DMS79 treated with DMSO at 0.1 percent for 48 hours (cell line): ENCODE measurements around the gene WDR62.

Source experiments
- DNase-seq: peaks from one replicate; lab custom pipeline; 2025; lab: John Stamatoyannopoulos, UW

WDR62 gene

DNA sequence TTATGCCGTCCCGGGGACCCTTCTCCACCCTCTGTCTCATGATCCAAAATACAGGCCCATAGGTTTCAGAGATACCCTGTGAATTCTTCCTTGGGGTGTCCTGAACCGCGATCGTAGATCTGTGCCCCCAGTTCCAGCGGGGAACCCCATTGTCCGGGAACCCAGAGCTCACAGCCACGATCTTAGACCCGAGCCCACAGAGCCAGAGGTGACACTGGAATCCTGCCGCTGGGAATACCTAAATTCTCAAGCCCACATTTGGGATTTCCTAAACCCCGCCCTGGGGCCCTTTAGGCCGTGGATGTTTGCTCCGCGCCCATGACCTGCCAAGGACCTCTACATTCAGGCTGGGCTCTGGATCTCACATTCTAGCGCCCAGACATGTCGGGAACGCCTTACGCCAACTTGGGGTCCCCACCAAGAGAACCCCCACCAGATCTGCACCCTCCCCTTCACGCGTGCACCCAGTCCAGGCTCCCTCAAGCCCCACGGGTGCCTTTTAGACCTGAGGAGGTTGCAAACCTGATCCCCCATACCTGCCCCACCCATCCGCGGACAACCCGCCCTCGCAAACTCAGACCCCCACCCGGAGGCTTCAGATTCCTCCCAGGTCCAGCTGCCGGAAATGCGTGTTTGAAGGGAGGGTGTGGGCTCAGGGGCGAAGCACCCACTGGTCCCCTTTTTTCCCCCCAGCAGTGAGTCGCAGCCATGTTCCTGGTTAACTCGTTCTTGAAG lies 85.8 kb downstream of the WDR62 start:
- peak; percentile 57 for DNase-seq

DNA sequence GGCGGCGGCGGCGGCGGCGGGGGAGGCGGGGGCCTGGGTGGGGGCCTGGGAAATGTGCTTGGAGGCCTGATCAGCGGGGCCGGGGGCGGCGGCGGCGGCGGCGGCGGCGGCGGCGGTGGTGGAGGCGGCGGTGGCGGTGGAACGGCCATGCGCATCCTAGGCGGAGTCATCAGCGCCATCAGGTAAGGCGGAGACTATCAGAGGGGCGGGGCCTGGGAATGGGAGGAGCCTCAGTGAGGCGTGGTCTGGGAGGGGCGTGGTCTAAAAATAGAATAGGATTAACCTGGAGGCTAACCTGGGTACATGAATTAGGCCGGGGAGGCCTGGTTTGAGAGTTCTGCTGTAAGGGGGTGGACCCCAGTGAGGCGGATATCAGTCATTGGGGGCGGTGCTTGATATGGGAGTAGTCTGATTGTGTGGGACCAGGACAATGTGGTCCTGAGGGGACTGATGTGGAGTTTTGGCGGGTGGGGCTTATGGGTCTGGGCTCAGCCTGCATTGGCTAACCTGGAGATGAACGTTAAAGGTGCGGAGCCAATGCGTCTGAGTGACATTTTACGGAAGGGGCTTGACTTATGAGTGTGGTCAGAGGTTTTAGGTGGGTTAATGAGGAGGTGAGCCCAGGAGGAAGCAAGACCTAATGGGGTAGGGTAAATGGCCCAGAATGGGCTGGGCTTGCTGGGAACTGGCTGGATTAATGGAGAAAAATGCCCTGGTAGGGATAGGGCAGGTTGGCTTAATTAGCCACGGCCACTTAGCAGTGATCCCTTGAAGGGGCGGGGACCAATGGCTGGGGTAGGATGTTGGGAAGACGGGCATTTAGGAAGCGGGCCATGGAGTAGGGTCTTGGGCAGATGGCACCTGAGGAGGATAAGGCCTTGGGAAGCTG lies 86.6 kb downstream of the WDR62 start:
- DNase-seq: peak; percentile 57

DNA sequence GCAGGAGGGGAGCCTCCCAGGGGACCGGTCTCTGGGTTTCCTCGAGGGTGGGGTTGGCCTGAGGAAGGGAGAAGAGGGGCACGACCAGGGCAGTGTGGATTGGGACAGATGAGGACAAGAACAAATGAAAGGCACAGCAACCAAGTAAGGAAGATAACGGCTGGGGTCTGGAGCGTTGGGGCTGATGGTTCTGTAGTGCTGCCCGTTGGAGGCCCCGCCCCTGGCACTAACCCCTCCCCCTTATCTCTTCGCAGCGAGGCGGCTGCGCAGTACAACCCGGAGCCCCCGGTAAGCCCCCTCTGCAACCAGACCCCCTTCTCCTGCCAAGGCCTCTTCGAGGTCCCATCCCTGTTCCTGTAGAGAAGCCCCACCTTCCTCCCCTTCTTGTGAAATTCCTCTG lies 87.3 kb downstream of the WDR62 start:
- DNase-seq: no peak

DNA sequence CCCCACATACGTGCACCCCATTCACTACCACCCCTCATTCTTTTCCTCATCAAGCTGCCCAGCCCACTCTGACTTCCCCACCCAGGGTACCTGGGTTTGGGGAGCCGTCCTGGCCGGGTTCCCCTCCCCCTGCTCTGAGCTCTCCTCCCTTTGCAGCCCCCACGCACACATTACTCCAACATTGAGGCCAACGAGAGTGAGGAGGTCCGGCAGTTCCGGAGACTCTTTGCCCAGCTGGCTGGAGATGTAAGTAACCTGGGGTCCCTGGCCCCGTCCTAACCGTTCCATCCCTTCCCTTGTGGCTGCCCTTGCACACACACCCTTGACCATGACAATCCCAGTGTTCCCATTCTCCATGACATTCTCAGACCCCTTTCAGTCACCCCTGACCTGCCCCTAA lies 87.8 kb downstream of the WDR62 start:
- DNase-seq: no peak

DNA sequence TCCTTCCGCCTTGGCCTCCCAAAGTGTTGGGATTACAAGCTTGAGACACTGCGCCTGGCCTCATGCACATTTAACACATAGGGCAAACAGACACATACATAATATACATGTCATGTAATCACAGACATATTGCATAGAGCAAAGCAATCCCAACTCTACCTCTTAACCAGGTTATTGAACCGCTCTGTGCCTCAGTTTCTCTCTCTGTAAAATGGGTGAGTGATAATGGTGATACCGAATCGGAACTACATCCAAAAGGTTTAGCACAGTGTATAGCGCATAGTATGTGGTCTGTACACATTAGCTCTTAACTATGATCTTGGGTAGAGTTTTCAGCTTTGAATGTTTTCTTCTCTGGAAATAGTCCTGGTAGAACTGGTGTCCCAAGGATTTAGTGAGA lies 89.9 kb downstream of the WDR62 start:
- DNase-seq: no peak

DNA sequence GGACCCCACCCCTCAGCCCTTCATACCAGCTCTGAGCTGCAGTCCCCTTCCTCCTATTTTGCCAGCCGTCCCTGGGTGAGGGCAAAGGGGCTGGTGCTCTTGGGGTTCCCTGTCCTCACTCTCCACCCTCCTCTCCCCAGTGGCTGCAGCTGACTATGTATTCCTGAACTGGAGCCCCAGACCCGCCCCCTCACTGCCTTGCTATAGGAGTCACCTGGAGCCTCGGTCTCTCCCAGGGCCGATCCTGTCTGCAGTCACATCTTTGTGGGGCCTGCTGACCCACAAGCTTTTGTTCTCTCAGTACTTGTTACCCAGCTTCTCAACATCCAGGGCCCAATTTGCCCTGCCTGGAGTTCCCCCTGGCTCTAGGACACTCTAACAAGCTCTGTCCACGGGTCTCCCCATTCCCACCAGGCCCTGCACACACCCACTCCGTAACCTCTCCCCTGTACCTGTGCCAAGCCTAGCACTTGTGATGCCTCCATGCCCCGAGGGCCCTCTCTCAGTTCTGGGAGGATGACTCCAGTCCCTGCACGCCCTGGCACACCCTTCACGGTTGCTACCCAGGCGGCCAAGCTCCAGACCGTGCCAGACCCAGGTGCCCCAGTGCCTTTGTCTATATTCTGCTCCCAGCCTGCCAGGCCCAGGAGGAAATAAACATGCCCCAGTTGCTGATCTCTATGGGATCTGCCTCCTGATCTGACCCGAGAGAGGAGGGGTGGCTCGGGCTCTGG lies 95.1 kb downstream of the WDR62 start:
- DNase-seq: no peak

DNA sequence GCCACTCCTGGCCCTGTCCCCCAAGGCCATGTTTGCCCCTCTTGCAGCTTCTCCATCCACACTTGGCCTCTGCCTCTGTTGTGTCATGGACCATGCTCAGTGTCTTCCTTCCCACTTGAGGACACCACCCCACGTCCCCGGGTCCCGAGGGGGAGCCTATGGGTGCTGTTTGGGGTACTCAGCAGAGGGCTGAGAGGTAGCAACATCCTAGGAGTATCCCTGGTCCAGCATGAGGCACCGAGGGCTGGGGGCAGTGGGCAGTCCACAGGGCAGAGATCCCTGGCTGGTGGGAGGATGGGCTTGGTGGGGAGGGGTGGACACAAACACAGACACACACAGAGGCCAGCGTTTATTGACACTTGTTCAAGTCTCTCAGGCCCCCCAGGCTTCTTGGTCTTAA lies 95.9 kb downstream of the WDR62 start:
- no peak for DNase-seq

DNA sequence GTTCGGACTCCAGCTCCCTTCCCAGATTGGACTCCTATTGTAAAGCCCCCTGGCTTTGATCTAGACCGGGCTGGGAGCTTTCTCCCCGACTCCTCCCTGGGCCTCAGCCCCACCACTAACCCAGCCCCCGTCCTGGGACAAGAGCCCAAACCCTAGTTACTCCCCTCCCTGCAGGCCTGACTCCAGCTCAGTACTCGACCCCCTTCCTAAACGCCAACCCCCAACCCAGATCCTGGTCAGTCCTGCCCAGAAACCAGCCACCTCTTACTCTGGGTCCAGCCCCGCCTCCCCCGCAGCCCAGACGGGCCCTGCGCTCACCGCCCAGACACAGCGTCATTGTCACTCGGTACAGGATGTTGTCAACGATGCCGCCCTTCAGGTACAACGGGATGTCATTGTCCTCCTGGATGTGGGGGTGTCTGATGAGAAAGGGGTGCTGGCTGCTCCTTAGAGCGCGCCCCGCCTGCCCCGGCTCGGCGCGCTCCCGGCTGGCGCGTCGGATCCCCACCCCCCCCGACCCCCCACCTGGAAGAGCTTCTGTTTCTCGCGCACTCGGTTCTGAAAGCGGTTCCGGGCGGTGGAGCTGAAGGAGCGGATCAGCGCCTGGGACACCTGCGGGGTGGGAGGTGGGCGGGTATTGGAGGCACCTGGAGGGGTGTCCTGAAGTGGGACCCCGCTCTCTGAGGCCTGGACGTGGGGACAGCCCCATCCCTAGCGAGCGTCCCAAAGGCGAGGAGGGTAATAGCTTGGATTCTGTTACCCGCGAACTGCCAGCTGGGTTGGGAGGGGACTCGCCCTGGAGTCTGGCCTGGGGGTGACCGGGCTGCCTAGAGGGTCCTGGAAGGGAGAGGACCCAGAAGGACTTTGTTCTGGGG lies 96.7 kb downstream of the WDR62 start:
- no peak for DNase-seq

DNA sequence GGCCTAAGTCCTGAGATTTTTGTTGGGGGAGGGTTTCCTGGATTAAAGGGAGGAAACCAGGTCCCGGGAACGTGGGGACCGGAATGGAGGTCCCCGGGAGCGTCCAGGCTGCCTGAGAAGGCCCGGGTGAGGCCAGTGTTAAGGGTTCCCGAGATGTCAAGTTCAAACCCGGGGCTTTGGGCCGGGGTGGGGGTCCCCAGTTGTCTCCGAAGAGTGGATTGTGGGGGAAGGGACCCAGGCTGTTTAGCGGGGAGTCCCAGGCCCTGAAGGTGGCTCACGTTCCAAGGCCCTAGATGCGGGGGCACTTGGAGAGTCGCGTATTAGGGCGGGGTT lies 97.3 kb downstream of the WDR62 start:
- no peak for DNase-seq

DNA sequence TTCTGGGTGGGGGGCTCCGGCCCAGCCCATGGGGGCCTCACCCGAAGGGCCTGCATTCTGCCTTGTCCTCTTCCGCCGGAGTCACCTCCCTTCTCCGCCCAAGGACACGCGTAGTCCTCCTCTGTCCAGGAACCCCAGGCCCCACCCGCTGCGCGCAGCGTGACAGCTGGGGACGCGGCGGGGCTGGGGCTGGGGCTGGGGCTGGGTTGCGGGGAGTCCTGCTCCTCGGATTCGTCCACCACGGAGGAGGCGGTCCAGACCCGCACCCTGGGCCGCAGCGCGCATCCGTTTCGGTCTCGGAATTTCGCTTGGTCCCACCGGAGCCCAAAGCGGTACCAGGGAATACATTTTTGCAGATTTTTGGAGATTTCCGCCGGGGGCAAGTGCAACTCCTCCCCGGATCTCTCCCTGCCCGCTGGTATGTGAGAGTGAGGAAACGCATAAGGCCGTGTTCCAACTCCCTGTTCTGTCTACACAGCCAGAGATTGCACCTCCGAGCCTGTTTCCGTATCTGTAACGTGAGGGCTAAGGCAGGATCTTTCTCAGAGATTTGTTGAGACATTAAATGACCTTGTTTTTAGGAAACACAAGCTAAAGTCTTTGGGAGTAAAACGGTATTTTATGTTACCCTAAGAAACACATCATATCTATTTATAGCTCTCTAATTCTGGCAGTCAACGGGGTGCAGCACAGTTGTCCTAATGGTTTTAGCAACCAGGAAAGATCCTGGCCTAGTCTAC lies 97.8 kb downstream of the WDR62 start, which contains the start of gene COX7A1:
TSS of gene COX7A1 (minus strand) at position 96 of the 740 bp plus-strand sequence. CDS start at position 56, 40 bp downstream.
- DNase-seq: no peak

DNA sequence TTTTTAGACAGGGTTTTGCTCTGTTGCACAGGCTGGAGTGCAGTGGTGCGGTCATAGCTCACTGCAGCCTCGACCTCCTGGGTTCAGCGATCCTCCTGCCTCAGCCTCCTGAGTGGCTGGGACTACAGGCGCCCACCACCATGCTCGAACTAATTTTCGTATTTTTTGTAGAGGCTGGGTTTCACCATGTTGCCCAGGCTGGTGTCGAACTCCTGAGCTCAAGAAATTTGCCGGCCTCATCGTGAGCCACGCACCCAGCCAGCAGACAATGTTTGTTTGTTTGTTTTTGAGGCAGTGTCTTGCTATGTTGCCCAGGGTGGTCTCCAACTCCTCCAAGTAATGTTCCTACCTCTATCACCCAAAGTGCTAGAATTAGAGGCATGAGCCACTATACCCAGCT lies 98.4 kb downstream of the WDR62 start:
- DNase-seq: no peak
